HG02623 (cell line): ENCODE measurements around the gene SYNPR.
"Not testable (repeated sequence)": the region's sequence is repeated elsewhere in the genome, so short reads cannot be mapped to it uniquely, and the experiment has no call there.

Experiments used
- ATAC-seq: cut with Tn5 transposase; IDR thresholded peaks from one replicate; pipeline ENCODE4 v1.9.1; 2021; ENCODE audit warnings: moderate library complexity; ENCODE audit not compliant: unreplicated experiment

Gene SYNPR

DNA sequence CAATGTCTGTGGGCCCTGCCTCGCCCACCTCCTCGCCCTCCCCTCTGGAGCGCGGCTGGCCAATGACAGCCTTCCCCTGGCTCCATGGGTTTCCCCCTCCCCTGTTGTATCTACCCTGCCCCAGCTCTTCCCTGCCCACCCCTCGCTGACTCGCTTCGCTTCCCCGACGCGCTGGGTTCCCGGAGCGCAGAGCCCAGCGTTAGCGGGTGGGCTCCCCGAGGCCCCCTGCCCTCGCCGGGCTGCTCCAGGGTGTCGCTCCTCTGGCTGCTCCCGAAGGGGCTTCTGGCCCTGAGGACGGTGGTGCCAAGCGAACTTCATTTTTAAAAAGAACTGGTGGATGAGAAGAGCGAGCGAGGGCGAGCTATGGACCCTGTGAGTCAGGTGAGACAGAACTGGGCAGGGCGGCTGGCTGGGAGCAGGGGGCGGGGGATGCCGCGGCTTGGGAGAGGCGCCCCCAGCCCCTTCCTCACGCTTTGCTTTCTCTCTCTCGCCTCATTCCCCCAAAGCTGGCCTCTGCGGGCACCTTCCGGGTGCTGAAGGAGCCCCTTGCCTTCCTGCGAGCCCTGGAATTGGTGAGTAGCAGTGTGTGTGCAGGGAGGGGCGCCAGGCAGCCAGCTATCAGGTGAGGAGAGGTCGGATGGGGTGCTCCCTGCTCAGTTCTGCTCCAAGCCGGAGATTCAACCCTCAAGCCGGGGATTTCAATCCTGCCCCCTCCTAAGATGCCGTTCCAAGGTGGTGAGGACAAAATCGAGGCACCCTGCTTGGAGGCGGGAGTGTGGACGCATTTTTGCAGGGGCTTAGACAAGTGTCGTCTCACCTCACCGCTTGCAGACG, at the start of gene SYNPR:
Gene SYNPR (plus strand): TSS at position 138 of the 834 bp plus-strand sequence.
- no peak for ATAC-seq

DNA sequence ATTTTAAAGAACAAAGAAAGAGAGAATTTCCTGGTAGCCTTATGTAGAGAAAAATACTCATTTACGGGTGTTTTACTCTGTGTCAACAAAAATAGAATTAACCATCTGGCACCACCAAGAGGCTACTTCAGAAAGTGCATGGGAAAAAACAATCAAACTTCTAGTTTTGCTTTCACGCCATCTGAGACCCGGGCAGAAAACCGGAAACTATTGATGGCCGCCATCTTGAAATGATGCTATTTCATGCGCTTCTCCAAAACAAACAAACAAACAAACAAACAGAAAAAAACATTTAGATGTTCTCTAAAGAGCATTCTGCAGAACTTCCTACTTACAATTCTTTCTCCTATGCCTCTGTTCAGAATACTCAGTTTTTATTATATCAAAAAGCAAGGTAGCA, 49.4 kb upstream of the SYNPR start:
- peak; percentile 78 for ATAC-seq

DNA sequence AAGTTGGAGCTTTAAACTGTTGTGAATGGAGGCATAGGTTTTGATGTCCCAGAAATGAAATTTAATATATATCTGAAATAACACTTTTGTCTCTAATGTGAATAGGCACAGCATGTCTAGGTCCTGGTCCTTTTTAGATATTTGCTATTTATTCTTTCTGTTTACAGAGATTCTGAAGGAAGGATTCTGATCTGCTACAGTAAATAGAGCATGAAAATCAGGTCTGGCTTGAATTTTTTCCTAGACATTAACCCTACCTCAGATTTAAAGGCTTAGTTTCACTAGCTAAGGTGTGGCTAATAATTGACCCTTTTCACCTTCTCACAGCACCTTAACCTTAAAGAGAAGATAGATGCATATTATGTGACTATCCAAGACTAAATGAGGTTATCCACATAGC, 48.0 kb upstream of the SYNPR start:
- ATAC-seq: no peak

DNA sequence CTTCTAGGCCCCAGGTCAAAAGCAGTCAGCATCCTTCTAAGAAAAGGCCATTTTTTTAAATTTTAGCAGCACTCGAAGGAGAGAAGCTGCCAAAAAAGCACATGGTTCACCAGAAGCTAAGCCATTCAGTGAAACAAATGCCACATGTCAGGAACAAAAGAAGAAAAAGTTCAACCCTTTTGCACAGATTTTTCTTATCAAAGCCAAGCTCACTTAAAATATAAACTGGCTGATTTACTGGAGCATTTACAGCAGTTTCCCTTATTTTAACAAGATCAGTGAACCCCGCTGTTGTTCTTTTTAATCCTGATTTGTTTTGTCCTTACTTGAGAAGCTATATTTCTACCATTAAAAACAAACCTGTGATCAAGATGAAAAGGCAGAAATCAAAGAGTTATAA, 46.5 kb upstream of the SYNPR start:
- ATAC-seq: no peak

DNA sequence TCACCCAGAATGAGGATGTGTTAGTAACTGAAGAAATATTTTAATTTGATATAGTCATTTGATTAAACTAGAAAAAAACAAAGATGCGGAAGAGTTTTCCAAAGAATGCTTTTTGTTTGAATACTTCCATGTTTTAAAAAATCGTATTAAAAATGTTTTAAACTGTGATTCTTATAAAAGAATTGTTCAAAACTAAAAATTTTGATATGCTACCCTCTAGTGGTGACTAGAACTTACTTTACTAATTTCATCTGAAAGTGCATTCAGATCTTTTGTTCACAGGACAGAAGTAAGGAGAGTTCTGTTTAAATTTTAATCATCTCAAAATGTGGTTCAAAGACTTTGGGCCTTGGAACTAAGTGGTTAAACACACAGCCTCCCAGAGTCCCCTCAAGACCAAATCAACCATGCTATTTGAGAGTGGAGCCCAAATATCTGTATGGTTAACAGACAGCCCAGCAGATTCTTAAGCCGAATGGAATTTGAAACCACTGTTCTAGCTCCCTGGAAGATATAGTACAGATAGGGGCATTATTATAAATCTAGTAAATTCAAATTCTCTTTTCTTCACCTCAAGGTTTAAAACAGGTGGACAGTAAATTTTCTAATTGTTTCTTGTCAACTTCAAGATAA, 45.2 kb upstream of the SYNPR start:
- ATAC-seq: no peak

DNA sequence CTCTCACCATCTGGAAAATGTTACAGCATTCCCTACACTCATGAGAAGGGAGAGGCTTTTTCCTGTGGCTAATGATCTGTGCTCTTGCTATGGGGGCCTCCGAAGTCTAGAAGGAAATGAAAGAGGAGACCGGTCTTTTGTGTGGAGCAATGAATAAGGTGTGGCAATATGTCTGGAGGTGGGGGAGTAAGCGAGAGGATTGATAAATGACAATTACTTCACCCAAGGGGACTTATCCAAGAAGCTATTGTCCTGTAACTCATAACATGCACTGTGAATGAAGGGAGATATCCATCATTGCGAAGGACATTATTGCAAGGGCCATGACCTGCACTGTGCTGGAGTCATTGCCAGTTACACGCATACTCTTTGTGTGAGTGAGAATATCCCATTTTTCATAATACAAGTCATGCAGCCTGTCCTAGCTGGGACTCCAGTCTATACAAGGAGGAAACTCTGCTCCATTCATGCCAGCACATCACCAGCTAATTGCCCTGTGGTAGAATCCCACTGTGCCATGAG, 37.7 kb upstream of the SYNPR start:
- ATAC-seq: no peak

DNA sequence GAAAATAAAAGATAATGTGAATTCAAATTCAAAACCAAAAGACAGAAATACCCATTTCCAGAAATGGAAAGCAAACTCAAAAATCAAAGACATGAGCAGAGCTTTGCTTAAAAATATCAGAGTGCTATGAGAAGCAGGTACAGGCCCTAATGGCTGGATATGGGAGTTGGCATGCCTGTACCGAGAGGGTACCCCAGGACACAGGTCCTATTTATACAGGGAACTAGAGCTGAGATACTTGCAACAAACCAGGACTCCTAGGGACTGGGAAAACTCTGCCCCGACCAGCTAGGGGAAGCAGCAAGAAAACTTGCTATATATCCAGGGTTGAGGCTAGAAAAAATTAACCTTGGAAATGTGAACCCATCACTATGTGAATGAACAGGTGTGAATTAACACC, 36.0 kb upstream of the SYNPR start:
- no peak for ATAC-seq

DNA sequence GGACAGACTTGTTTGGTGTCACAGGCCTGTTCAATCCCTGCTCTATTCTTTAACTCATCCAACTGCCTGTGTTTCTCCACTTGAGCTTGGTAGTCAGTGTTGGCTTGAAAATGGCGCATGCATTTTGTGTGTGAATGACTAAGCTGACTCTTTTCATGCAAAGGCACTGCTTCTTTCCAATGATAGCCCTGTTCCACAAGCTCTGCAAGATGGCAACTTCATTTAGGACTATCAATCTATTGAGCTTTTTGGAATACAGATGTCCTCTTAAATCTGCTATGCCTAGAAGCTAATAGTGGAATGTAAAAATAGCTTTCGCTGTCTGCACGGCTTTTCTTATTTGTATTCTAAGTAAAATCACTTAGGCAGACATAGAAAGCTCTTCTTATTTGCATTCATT, 33.6 kb upstream of the SYNPR start:
- ATAC-seq: no peak

DNA sequence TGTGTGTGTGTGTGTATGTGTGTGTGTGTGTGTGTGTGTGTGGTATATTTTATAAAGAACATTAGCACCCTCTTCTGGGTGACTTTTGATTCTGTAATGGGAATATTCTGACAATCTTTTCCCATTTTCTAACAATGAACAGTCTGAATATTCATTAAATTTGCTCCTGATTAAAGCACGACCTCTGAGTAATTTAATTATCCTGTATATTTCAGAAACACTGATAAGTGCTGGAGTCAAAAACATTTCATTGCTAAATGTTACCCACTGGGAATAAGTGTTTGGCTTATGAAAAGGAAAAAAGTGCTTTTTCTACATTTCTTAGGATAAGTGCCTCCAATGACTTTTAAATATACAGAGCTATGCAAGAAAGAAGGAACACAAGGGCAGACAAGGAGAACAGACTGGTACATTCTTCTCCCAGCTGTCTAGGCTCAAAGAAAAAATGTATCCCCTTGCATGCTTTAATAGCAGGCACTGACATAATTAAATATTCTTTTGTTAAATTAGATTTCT, 32.3 kb upstream of the SYNPR start:
- no peak for ATAC-seq

DNA sequence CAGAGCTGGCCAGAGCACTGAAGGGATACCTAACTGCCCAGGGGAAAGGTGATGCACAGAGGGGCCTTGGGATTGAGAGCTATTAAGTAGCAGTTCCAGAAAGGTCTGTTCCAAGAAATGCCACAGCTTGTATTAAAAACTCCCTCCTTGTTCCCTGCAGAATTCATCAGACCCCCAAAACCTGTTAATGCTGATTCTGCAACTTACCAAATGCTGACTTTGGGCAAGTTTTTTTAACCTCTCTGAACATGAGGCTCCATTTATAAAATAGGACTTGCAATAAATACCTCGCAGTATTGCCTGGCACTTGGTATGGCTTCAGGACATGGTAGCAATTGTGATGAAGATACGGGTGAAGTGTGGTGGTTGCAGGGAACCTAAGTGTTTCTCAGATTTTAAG, 30.1 kb upstream of the SYNPR start:
- no peak for ATAC-seq

DNA sequence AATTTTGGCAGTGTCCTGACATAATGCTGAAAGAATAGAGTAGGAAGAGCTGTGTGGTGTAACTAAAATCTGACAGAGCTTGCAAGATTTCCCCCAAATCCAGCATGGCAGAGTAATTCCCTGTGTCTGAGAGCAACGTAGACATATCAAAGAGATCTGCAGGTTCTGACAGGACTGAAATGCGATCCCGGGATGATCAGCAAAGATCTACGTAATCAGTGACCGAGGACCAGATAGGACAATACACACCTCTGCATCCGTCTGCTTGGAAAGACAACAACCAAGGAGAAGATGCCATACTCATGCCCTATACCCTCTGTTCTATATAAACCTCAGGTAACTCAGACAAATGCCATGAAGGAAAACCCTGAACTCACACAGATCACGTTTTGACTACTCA, 26.6 kb upstream of the SYNPR start:
- no peak for ATAC-seq

DNA sequence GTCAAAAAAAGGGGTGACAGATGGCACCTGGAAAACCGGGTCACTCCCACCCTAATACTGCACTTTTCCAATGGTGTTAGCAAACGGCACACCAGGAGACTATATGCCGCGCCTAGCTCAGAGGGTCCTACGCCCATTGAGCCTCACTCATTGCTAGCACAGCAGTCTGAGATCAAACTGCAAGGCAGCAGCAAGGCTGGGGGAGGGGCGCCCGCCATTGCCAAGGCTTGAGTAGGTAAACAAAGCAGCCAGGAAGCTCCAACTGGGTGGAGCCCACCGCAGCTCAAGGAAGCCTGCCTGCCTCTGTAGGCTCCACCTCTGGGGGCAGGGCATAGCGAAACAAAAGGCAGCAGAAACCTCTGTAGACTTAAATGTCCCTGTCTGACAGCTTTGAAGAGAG, 22.3 kb upstream of the SYNPR start:
- ATAC-seq: not testable (repeated sequence)

DNA sequence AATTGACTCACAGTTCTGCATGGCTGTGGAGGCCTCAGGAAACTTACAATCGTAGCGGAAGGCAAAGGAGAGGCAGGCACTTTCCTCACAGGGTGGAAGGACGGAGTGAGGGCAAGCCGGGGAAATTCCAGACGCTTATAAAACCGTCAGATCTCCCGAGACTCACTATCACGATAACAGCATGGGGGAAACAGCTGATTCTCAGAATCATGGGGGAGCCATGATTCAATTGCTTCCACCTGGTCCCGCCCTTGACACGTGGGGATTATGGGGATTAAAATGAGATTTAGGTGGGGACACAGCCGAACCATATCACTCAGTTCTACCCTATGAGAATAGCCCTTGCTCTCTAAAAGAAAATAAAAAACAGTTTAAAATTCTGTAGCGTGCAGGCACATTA, 13.4 kb upstream of the SYNPR start:
- ATAC-seq: no peak

DNA sequence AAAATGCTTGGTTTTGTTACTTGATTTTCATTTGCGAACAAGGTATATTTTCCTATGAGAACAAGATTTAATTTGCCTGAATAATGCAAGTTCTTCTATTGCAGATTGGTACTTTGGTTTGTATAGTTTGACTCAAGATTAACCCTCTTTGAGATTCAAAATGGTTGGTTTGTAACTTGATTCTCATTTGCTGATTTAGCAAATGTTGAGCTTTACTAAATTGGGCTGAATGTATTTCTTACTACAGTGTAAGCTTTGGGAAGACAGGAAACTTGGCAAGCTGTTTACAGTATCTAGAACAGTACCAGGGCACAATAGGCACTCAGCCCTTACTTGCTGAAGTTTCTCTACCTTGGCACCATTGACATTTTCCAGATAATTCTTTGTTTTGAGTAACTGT, 3.7 kb upstream of the SYNPR start:
- no peak for ATAC-seq

DNA sequence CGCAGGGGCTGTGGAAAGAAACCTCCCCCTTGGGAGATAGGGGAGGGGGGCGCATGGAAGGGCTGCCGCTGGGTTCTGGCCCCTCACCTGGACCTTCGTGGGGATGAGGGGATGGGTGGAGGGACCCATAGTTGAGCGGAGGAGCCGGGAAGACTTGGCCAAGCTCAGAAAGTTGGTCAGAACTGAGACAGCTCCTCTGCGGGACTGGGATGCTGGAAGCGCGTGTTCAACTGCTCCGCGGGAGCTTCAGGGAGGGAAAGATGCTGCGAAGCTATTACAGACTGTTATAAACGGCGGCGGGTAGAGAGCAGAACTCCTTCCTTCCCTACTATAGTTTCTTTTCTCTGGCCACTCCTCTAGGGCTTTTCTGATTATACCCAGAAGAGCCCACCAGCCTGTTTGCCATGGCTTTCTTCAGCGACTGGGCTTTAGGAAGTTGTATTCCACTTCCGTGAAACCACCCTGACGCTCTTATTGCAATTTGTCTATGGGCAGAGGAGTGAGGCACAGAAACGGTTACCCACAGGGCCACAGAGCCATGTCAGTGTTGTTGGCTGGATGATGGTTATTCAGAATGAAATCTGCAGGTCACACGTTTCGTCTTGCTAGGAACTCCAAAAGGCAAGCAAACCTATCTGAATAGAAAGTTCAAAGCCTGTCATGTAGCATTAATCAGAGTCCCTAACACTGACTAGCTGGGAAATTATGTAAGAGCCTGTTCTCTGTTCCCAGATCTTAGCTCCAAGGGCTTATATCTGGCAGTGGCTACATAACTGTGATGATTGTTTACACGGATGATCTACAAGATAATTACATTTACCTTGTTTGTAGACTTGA, 1.1 kb downstream of the SYNPR start:
- ATAC-seq: no peak

DNA sequence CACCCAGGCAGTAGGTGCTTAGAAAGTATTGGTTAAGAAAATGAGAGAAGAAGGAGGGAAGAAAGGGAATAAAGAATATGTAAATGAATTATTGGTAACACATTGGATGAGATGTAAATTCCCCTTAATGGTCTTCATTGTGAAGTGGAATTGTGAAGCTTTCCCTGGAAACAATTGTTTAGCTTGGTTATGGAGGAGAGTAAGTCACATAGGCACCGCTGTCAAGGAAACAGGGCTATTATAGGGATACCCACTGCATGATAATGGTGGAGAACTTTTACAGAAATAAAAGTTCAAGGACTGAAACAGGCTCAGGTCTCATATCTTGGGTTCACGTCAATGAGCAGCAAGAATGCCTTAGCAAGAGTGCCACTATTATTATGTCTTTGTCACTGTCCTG, 9.5 kb downstream of the SYNPR start:
- ATAC-seq: no peak

DNA sequence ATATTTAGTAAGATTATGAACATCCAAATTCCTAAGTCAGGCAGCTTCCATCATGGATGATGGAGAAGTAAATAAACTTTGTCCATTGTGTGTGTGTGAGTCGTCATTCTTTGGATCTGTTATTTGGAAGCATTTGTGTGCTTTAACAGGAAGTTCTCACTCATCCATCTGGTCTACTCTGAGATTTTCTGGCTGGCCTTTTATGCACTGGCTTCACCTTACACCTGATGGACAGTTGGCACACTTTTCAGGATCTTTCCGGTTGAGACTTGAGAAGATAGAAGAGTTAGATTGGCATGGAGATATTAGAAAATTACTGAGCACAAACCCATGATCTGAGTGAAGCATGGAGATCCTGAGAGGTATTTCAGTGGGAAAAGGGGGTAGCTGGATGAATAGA, 12.6 kb downstream of the SYNPR start:
- ATAC-seq: no peak

DNA sequence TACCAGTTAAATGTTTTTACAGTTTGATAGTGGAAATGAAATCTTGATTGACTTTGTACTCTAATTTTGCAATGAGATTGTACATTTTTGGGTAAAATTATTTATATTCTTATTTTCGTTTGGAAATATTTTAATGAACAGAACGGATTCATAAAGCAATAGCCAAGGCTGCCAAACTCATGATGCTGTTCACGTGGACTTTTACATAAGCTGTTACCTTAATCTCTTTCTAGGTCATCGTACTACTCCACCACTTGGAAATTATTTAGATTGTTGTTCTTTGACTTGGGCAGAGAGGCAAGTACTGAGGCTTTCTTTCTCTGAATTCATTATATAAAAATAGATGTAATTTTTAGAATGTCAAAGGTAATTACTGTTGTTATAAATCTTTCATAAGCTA, 16.2 kb downstream of the SYNPR start:
- ATAC-seq: no peak

DNA sequence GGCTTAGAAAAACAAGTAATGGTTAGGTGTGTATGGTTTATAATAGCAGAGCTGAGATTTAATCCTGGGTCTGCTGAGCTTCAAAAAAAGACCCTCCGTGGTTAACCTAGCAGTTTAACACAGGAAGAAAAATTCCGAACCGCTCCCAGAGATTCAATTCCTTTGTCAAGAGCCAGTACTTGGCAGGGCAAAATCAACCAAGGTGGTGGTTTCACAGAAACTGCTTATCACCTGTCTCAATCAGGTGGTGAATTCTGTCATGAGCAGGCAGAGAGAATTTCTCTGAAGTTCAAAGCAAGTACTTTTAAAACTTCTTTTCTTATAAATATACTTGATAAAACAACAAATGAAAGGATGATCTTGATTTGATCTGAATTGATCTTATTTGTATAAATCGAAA, 17.2 kb downstream of the SYNPR start:
- no peak for ATAC-seq

DNA sequence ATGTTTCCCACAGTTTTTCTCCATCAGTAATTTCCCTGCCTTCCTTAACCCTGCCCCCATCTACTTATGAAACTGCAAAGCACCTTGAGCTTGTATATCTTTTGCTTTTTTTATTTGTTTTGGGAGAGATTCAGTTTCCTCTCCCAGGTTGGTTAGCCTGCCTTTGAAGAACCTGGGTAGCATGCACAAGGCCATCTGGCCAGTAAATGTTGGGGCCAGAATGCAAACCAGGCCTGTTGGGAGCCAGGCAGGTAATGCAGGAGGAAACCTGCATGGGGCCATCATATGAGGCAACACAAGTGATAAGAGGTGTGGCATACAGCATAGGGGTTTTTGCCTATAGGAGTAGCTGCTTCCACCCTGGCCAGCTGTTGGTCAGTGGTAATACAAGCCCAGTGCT, 17.7 kb downstream of the SYNPR start:
- no peak for ATAC-seq

DNA sequence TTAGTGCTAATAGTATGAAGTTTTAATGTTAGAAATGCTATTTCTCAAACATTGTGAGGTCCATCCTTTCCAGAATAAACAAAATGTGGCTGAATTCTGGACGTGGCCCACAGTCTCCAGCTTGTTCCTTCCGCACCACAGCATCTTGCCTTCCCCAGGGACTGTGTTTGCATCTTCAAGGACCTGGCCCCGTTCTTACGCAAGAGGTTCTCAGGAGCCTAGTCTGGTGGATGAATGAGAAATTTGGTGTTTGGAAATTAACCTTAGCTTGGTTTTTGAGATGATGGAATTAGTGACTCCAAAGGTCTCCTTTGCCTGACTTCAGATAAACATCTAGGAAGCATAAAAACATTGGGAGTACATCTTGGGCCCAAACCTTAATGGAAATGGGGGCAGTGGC, 18.1 kb downstream of the SYNPR start:
- no peak for ATAC-seq
